CD4-positive, alpha-beta T cell treated with Interleukin-2 at 100 ng/mL for 4 hours (primary cell): ENCODE results near the gene CACUL1.

Source experiments
- DNase-seq: peaks from one replicate; pipeline ENCODE4 v3.0.0-alpha.2; 2020; ENCODE audit warnings: low spot score

The CACUL1 gene

DNA sequence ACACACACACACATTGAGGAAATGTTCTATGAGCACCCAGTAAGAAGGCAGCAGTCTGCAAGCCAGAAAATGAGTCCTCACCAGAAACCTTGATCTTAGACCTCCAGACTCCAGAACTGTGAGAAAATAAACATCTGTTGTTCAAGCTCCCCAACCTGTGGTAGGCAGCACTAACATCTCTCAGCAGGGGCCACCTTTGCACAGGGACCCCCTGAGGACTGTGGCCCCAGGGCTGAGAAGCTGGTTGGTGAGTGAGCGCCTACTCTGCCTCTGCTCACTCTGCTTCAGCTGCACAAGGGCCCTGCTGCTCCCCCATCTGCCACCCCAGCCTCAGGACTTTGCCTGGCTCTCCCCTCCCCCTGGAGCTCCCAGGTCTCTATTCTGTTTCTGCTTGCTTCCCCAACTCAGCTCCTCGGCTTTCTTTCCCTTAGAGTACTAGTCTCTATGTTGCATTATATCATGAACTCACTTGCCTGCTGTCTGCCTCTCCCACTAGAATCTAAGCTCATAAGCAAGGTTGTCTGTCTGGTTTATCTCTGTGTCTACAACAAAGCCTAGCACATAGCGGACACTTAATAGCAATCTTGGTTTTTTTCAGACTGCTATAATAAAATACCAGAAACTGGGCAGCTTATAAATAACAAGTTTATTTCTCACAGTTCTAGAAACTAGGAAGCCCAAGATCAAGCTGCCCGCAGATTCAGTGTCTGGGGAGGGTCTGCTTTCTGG, 118.9 kb downstream of the CACUL1 start:
- DNase-seq, result no peak

DNA sequence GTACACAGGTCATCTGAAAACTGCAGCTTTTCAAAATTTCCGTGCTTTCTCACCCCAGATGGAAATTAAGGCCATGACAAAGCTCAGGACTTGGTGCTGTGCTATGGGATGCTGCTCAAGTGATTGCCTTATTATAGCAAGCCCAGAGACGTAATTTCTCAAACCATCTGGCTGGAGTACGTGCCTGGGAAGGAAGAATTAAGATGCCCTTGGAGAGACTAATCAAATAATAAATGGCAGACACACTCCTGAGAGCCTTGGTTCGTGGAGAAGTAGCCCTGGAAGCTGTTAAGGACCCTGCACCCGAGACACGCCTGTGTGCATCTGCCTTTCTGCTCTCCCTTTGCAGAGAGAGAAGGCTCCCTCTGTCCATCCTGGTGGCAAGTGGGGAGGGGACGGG, 121.0 kb downstream of the CACUL1 start:
- DNase-seq, result no peak

DNA sequence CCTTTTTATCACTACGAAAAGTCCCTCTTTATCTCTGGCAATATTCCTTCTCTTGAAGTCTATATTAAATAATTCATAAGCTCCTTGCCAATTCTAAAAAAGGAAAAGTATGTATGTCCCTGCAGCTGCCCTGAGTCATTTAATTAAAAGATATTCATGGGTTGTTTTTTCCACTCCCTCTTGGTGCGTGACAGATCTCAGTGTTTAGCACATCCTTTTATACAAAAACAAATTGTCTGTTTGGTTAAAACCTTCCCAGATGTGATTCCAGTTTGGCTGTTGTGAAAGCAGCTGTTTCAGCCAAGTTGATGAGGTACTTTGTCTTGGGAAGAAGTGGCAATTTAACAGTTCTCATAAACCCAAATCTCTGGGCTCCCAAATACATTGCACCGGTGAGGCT, 125.6 kb downstream of the CACUL1 start:
- DNase-seq, result no peak

DNA sequence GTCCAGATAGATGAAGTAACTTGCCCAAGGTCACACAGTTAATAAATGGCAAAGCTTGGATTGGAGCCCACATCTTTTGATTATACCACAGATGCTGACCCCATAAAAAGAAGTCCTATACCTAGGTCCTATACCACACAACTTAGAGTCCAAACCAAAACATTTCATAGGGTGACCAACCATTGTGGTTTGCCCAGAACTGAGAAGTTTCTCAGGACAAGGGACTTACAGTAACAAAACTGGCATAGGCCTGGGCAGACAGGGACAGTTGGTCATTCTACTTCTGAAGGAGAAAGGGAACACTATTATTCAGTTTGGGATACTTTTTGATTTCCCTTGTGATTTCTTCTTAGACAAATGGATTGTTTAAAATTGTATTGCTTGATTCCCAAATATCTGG, 126.4 kb downstream of the CACUL1 start:
- DNase-seq, result no peak

DNA sequence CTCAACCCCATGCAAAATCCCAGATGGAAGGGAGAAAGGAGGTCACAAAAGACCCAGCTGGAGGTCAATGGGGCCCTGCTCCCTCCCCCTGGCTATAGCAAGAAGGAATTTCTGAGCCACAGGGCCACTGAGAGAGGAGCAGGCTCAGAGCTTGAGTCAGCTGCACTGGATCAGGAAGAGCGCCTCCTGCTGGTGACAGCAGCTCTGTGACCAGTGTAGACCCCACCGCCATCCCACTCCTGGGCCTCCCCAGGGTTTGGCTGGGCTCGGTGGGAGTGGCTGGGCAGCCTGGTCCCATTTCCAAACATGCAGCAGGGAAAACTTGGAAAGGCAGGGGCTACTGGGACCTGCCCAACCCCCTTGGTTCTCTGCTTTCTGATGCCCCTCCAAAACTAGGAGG, 127.8 kb downstream of the CACUL1 start:
- no peak for DNase-seq
